Bronchial epithelial cell (primary cell): Measurements from ENCODE around the gene SELENOW. TPM values are rescaled to one million over a fixed set of nuclear protein-coding genes. Genes with fewer than 3 reads are reported as not detected.
"Not testable (repeated sequence)": the region's sequence is repeated elsewhere in the genome, so short reads cannot be mapped to it uniquely, and the experiment has no call there.

Experiments
- DNase-seq: peaks from one replicate; pipeline ENCODE4 v3.0.0-alpha.2; 2010; ENCODE audit warnings: low read depth
- FAIRE-seq: peaks from 2 replicates; lab custom pipeline; 2011; peaks lifted over from hg19 to GRCh38; lab: Jason Lieb, UNC
- H3K27me3 ChIP-seq: 2 replicates; pipeline ENCODE4 v1.5.1; 2011; ENCODE audit warnings: low read length; ENCODE audit not compliant: control insufficient read depth, insufficient read depth
- H3K36me3 ChIP-seq: 2 replicates; pipeline ENCODE4 v1.5.1; 2011; ENCODE audit warnings: low read length; ENCODE audit not compliant: control insufficient read depth, insufficient read depth
- H3K4me3 ChIP-seq: 2 replicates; pipeline ENCODE4 v1.5.1; 2011; ENCODE audit warnings: mild to moderate bottlenecking, low read depth, low read length, control low read depth
- total RNA-seq: library from RNA; depleted of rRNA; stranded (reverse); fragments of >200 nt; gene quantifications from 2 replicates; pipeline ENCODE4 v1.2.1, GENCODE V29; 2014
- TF ChIP-seq, protein P1 (sequence below): IDR thresholded peaks from 2 replicates; pipeline ENCODE4 v1.5.1; 2011; ENCODE audit warnings: mild to moderate bottlenecking, moderate library complexity, low read length, control low read depth, inconsistent platforms; ENCODE audit not compliant: insufficient read depth, severe bottlenecking

Gene SELENOW
- total RNA-seq, 1 donor from 2014 or later: 149 TPM

GRCh38 chr19:47766359-47766620 is 12.2 kb upstream of the SELENOW start:
- H3K27me3 ChIP-seq: no peaks in the 10 kb centered on the region
- no peaks in the 10 kb centered on the region for H3K36me3 ChIP-seq
- TF ChIP-seq, protein P1, sequence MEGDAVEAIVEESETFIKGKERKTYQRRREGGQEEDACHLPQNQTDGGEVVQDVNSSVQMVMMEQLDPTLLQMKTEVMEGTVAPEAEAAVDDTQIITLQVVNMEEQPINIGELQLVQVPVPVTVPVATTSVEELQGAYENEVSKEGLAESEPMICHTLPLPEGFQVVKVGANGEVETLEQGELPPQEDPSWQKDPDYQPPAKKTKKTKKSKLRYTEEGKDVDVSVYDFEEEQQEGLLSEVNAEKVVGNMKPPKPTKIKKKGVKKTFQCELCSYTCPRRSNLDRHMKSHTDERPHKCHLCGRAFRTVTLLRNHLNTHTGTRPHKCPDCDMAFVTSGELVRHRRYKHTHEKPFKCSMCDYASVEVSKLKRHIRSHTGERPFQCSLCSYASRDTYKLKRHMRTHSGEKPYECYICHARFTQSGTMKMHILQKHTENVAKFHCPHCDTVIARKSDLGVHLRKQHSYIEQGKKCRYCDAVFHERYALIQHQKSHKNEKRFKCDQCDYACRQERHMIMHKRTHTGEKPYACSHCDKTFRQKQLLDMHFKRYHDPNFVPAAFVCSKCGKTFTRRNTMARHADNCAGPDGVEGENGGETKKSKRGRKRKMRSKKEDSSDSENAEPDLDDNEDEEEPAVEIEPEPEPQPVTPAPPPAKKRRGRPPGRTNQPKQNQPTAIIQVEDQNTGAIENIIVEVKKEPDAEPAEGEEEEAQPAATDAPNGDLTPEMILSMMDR: no peak
- DNase-seq (no peak), FAIRE-seq (no peak)
- H3K4me3 ChIP-seq: no peak overlapping the region

DNA sequence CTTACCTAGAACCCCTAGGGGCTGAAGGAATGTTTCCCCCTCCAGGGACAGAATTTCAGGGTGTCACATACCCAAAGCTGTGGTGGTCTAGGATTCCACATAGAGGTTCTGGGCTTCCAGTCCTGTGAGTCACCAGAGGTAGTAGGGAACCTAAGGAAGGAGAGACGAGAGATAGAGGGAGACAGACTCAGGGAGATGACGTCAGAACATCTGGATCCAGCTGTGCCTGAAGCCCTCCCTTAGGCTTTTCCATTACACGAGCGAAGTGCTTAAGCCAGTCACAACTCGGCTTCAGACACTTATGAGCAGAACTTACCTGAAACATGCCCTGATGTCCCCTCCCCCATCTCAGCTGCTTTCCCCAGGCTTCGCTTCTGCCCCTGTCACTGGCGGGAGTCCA is 11.8 kb upstream of the SELENOW start:
- no peak for FAIRE-seq
- TF ChIP-seq, protein P1: no peak
- no peak overlapping the region for H3K4me3 ChIP-seq
- no peaks in the 10 kb centered on the region for H3K27me3 ChIP-seq
- H3K36me3 ChIP-seq: no peaks in the 10 kb centered on the region
- DNase-seq: no peak

- TF ChIP-seq, protein P1: no peak
- DNase-seq (no peak), FAIRE-seq (no peak)
Observed at GRCh38 chr19:47767349-47767748, 11.2 kb upstream of the SELENOW start.

GRCh38 chr19:47768604-47769003 is 9.9 kb upstream of the SELENOW start:
- no peaks in the 10 kb centered on the region for H3K36me3 ChIP-seq
- FAIRE-seq: no peak
- DNase-seq: no peak
- no peaks in the 10 kb centered on the region for H3K27me3 ChIP-seq
- H3K4me3 ChIP-seq: no peak overlapping the region
- TF ChIP-seq, protein P1: no peak

More at GRCh38 chr19:47767349-47767748, 11.2 kb upstream of the SELENOW start:
- no peak overlapping the region for H3K4me3 ChIP-seq
- no peaks in the 10 kb centered on the region for H3K27me3 ChIP-seq
- no peaks in the 10 kb centered on the region for H3K36me3 ChIP-seq

GRCh38 chr19:47769534-47769933 is 9.0 kb upstream of the SELENOW start:
- DNase-seq: no peak
- TF ChIP-seq, protein P1: no peak
- no peaks in the 10 kb centered on the region for H3K27me3 ChIP-seq
- H3K36me3 ChIP-seq: no peaks in the 10 kb centered on the region
- no peak overlapping the region for H3K4me3 ChIP-seq
- no peak for FAIRE-seq

DNA sequence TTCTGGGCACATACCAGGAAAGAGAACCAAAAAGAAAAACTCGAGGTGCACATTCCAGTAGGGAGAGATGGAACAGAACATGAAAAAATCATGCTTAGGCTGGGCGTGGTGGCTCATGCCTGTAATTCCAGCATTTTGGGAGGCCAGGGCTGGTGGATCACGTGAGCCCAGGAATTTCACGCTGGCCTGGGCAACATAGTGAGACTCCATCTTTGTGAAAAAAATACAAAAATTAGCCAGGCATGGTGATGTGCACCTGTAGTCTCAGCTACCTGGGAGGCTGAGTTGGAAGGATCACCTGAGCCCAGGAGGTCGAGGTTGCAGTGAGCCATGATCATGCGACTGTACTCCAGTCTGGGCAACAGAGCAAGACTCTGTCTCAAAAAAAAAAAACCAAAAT is 7.2 kb upstream of the SELENOW start:
- H3K4me3 ChIP-seq, H3K27me3 ChIP-seq, FAIRE-seq, DNase-seq, H3K36me3 ChIP-seq: not testable (repeated sequence)
